Measurements from ENCODE around the gene EXOC3L4. TPM values are rescaled to one million over a fixed set of nuclear protein-coding genes. Genes with fewer than 3 reads are reported as not detected.

The EXOC3L4 gene
- total RNA-seq, 1 experiment from 2014 or later, result not detected

GRCh38 chr14:103107941-103108748 lies 13.6 kb downstream of the EXOC3L4 start (continued):
- TF ChIP-seq EZH2 (IDR thresholded peaks at IDR 0.05) (no peak), JUND (IDR thresholded peaks at IDR 0.05) (no peak), EGR1 (IDR thresholded peaks at IDR 0.05; ENCODE audit: low read depth) (no peak), TCF7L2 (IDR thresholded peaks at IDR 0.05; ENCODE audit: borderline replicate concordance, extremely low read depth, insufficient read depth, insufficient read length) (no peak), FOSL1 (IDR thresholded peaks at IDR 0.05; ENCODE audit: low read depth) (no peak), ATF3 (IDR thresholded peaks at IDR 0.05) (no peak)

- Histone ChIP-seq H3K79me2 (ENCODE audit: insufficient read depth, low read length) (no peaks in the 10 kb centered on the region), H3K9ac (ENCODE audit: low read length) (peak overlapping the region; percentile 49), H3K36me3 (ENCODE audit: control insufficient read depth in 1 of 2, insufficient read depth in 2 of 2, low read length in 2 of 2) (no peaks in the 10 kb centered on the region), H3K4me3 (replicated peaks in 1 of 2; ENCODE audit: low read depth in 1 of 2, low read length in 2 of 2) (peak overlapping the region in 1 of 2 experiments; percentile 20; a peak in 1 of 4 replicates), H3K4me2 (ENCODE audit: low read length) (peak overlapping the region; percentile 70), H3K9me2 (ENCODE audit: insufficient read depth) (no peaks in the 10 kb centered on the region), H3K27me3 (ENCODE audit: insufficient read depth, low read length) (no peaks in the 10 kb centered on the region), H2AFZ (ENCODE audit: low read depth, low read length, poor library complexity, severe bottlenecking) (no peak overlapping the region), H3K4me1 (ENCODE audit: control insufficient read depth in 1 of 2, insufficient read depth in 2 of 2, low read length in 2 of 2) (peaks cover 54 to 72% of the 10 kb centered on the region in 2 experiments), H3K27ac (ENCODE audit: low read depth, low read length) (peak overlapping the region; percentile 71), H4K20me1 (ENCODE audit: insufficient read depth) (no peaks in the 10 kb centered on the region), H3K9me3 (ENCODE audit: control insufficient read depth in 1 of 2, insufficient read depth in 1 of 2, low read depth in 1 of 2, low read length in 2 of 2) (no peaks in the 10 kb centered on the region)
- ChIA-PET POLR2A (no interaction called here), RAD21 (ENCODE audit: low non-redundant PET in 1 of 2, low total read pairs in 2 of 2, uncharacterized antibody in 2 of 2, unreplicated experiment in 2 of 2) (no interaction called here), CTCF (no interaction called here)
- no peak for ATAC-seq
- no peak for TF ChIP-seq ATF3 (IDR thresholded peaks at IDR 0.05)
- TF ChIP-seq JUND (IDR thresholded peaks at IDR 0.05), result no peak
- no peak for TF ChIP-seq ZBTB33 (IDR thresholded peaks at IDR 0.05; ENCODE audit: extremely low read depth, insufficient replicate concordance, low read length)
- TF ChIP-seq CEBPB (IDR thresholded peaks at IDR 0.05; ENCODE audit: low read depth), result no peak
- BruUV-seq (replicated peaks), result no TSS peak
- DNase-seq (ENCODE audit: low read depth, low spot score), result no peak
- intact Hi-C loops (cut with micrococcal nuclease), result loop anchor here (1.0 kb wide), 1 partner anchor 33 kb away; no protein-coding TSS in a partner anchor
Observed at GRCh38 chr14:103108749-103109207, 14.3 kb downstream of the EXOC3L4 start.

Measured in HCT116 (cell line).